Measurements from ENCODE around the gene AGPAT4.
"Not testable (repeated sequence)": the region's sequence is repeated elsewhere in the genome, so short reads cannot be mapped to it uniquely, and the experiment has no call there.

The AGPAT4 gene

GRCh38 chr6:161225681-161226008 is 48.2 kb downstream of the AGPAT4 start:
- no peak overlapping the region for H3K27ac ChIP-seq (ENCODE audit: low read length)
- H3K4me3 ChIP-seq (ENCODE audit: low read length) = no peak overlapping the region
- H3K27me3 ChIP-seq (ENCODE audit: insufficient read depth, low read length) = no peaks in the 10 kb centered on the region
- H3K4me1 ChIP-seq (ENCODE audit: insufficient read depth, low read length) = peaks cover 12% of the 10 kb centered on the region; the same call in 1 of the 2 replicates
- H3K36me3 ChIP-seq (ENCODE audit: insufficient read depth, low read depth, low read length) = peaks cover 48% of the 10 kb centered on the region
- H3K9me3 ChIP-seq (ENCODE audit: insufficient read depth, low read depth, low read length) = no peaks in the 10 kb centered on the region
- no peak overlapping the region for H3K9ac ChIP-seq (ENCODE audit: low read depth, low read length)

GRCh38 chr6:161224951-161225680 is 48.7 kb downstream of the AGPAT4 start:
- peaks cover 12% of the 10 kb centered on the region; the same call in 1 of the 2 replicates for H3K4me1 ChIP-seq (ENCODE audit: insufficient read depth, low read length)
- H3K27ac ChIP-seq (ENCODE audit: low read length); H3K9ac ChIP-seq (ENCODE audit: low read depth, low read length); H3K4me3 ChIP-seq (ENCODE audit: low read length); H3K27me3 ChIP-seq (ENCODE audit: insufficient read depth, low read length); H3K9me3 ChIP-seq (ENCODE audit: insufficient read depth, low read depth, low read length): not testable (repeated sequence)
- H3K36me3 ChIP-seq (ENCODE audit: insufficient read depth, low read depth, low read length) = peaks cover 43% of the 10 kb centered on the region

DNA sequence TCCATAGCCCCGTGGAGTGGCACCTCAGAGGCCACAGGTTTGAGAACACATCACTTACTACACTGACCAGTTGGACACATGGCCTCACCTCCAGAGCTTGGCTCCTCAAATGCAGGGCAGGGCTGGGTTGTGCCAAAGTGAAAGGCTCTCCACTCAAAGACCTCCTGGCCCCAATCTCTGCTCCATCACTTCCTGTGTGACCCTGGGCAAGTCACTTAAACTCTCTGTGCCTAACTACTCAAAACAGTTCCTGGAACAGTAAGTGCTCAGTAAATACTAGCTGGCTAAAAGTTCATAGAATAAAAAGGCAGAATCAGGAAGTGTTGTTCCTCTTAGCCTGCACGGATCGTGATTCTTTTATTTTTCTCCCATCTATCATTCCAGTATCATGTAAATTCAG is 50.2 kb downstream of the AGPAT4 start:
- Histone ChIP-seq H3K9me3 (ENCODE audit: insufficient read depth, low read depth, low read length) (no peaks in the 10 kb centered on the region), H3K27ac (ENCODE audit: low read length) (no peak overlapping the region), H3K27me3 (ENCODE audit: insufficient read depth, low read length) (no peaks in the 10 kb centered on the region), H3K4me3 (ENCODE audit: low read length) (no peak overlapping the region), H3K4me1 (ENCODE audit: insufficient read depth, low read length) (peaks cover under 1% of the 10 kb centered on the region; the same call in 1 of the 2 replicates), H3K9ac (ENCODE audit: low read depth, low read length) (no peak overlapping the region), H3K36me3 (ENCODE audit: insufficient read depth, low read depth, low read length) (peaks cover 35% of the 10 kb centered on the region)

- Histone ChIP-seq H3K9ac (ENCODE audit: low read depth, low read length) (no peak overlapping the region), H3K27ac (ENCODE audit: low read length) (no peak overlapping the region), H3K36me3 (ENCODE audit: insufficient read depth, low read depth, low read length) (peaks cover 33% of the 10 kb centered on the region), H3K27me3 (ENCODE audit: insufficient read depth, low read length) (no peaks in the 10 kb centered on the region), H3K4me3 (ENCODE audit: low read length) (no peak overlapping the region), H3K9me3 (ENCODE audit: insufficient read depth, low read depth, low read length) (no peaks in the 10 kb centered on the region), H3K4me1 (ENCODE audit: insufficient read depth, low read length) (no peaks in the 10 kb centered on the region)
Observed at GRCh38 chr6:161222706-161223234, 51.1 kb downstream of the AGPAT4 start.

- Histone ChIP-seq H3K36me3 (ENCODE audit: insufficient read depth, low read depth, low read length) (peaks cover 39% of the 10 kb centered on the region), H3K4me3 (ENCODE audit: low read length) (no peak overlapping the region), H3K27me3 (ENCODE audit: insufficient read depth, low read length) (no peaks in the 10 kb centered on the region), H3K9me3 (ENCODE audit: insufficient read depth, low read depth, low read length) (peaks cover 6% of the 10 kb centered on the region; the same call in 1 of the 2 replicates), H3K4me1 (ENCODE audit: insufficient read depth, low read length) (no peaks in the 10 kb centered on the region), H3K9ac (ENCODE audit: low read depth, low read length) (no peak overlapping the region), H3K27ac (ENCODE audit: low read length) (no peak overlapping the region)
Observed at GRCh38 chr6:161220346-161220745, 53.5 kb downstream of the AGPAT4 start.

GRCh38 chr6:161219680-161220079 is 54.2 kb downstream of the AGPAT4 start:
- Histone ChIP-seq H3K4me1 (ENCODE audit: insufficient read depth, low read length) (no peaks in the 10 kb centered on the region), H3K4me3 (ENCODE audit: low read length) (no peak overlapping the region), H3K9ac (ENCODE audit: low read depth, low read length) (no peak overlapping the region), H3K36me3 (ENCODE audit: insufficient read depth, low read depth, low read length) (peaks cover 45% of the 10 kb centered on the region), H3K27ac (ENCODE audit: low read length) (no peak overlapping the region), H3K9me3 (ENCODE audit: insufficient read depth, low read depth, low read length) (peaks cover 13% of the 10 kb centered on the region; the same call in 1 of the 2 replicates), H3K27me3 (ENCODE audit: insufficient read depth, low read length) (no peaks in the 10 kb centered on the region)

DNA sequence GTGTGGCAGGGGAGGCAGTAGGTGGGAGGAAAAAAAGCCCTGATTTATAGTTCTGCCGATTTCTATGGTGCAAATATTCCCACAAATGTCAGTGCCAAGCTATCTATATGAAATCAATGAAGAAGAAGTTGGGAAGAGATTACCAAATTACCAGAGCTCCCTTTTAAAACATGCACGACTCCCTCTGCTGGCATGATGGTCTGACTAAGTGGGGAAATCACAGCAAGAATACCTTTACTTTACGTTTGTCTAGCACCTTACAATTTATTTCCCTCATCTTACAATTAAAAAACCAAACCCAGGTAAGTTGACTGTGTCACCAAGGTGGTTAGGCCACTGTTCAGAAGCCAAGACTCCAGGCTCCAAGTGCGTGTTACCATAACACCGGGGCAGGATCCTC is 55.6 kb downstream of the AGPAT4 start:
- Histone ChIP-seq H3K4me1 (ENCODE audit: insufficient read depth, low read length) (no peaks in the 10 kb centered on the region), H3K36me3 (ENCODE audit: insufficient read depth, low read depth, low read length) (peaks cover 40% of the 10 kb centered on the region), H3K9me3 (ENCODE audit: insufficient read depth, low read depth, low read length) (peaks cover 22% of the 10 kb centered on the region), H3K9ac (ENCODE audit: low read depth, low read length) (no peak overlapping the region), H3K27ac (ENCODE audit: low read length) (no peak overlapping the region), H3K4me3 (ENCODE audit: low read length) (no peak overlapping the region), H3K27me3 (ENCODE audit: insufficient read depth, low read length) (no peaks in the 10 kb centered on the region)

- peaks cover 43% of the 10 kb centered on the region for H3K36me3 ChIP-seq (ENCODE audit: insufficient read depth, low read depth, low read length)
- H3K9ac ChIP-seq (ENCODE audit: low read depth, low read length) = no peak overlapping the region
- no peak overlapping the region for H3K27ac ChIP-seq (ENCODE audit: low read length)
- H3K27me3 ChIP-seq (ENCODE audit: insufficient read depth, low read length) = no peaks in the 10 kb centered on the region
- H3K4me3 ChIP-seq (ENCODE audit: low read length) = no peak overlapping the region
- peaks cover 28% of the 10 kb centered on the region for H3K9me3 ChIP-seq (ENCODE audit: insufficient read depth, low read depth, low read length)
- no peaks in the 10 kb centered on the region for H3K4me1 ChIP-seq (ENCODE audit: insufficient read depth, low read length)
Observed at GRCh38 chr6:161217628-161218027, 56.2 kb downstream of the AGPAT4 start.

DNA sequence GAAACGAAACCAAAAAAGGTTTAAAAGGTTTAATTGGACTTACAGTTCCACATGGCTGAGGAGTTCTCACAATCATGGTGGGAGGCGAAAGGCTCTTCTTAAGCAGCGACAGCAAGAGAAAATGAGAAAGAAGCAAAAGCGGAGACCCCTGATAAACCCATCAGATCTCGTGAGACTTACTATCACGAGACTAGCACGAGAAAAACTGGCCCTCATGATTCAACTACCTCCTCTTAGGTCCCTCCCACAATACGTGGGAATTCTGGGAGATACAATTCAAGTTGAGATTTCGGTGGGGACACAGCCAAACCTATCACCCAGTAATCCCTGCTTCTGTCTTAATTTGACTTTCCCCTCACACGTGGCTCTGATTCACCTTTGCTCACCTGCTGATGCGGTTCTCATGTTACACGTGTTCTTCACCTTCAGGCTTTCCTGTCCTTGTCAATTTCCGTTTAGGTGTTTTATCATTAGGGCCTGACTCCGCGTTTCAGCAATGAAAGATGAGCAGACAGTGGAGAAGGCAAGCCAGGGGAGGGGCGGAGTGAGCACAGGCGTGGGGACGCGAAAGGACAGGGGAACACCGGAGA is 57.1 kb downstream of the AGPAT4 start:
- Histone ChIP-seq H3K36me3 (ENCODE audit: insufficient read depth, low read depth, low read length) (peaks cover 52% of the 10 kb centered on the region), H3K27me3 (ENCODE audit: insufficient read depth, low read length) (no peaks in the 10 kb centered on the region), H3K4me3 (ENCODE audit: low read length) (no peak overlapping the region), H3K27ac (ENCODE audit: low read length) (no peak overlapping the region), H3K4me1 (ENCODE audit: insufficient read depth, low read length) (no peaks in the 10 kb centered on the region), H3K9ac (ENCODE audit: low read depth, low read length) (no peak overlapping the region), H3K9me3 (ENCODE audit: insufficient read depth, low read depth, low read length) (peaks cover 37% of the 10 kb centered on the region)

- no peak overlapping the region for H3K9ac ChIP-seq (ENCODE audit: low read depth, low read length)
- no peaks in the 10 kb centered on the region for H3K27me3 ChIP-seq (ENCODE audit: insufficient read depth, low read length)
Observed at GRCh38 chr6:161215876-161216615, 57.8 kb downstream of the AGPAT4 start.

DNA sequence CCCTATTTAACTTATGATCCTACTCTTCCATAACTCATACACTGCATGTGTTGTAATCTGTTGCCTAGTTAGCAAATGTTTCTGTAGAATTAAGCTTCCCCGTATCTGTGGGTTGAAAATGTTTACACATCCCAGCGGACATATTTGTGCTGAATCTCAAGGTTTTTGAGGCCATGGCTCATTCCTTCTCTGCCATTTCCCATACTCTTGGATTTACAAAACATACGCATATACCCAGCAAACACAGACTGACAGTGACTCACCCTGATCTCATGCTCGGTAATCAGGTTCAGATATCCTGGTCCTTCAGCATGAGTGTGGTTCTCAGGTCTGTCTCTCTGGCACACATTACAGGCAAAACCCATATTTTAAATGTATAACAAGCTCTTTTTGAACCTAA is 58.7 kb downstream of the AGPAT4 start:
- Histone ChIP-seq H3K27ac (ENCODE audit: low read length) (no peak overlapping the region), H3K9me3 (ENCODE audit: insufficient read depth, low read depth, low read length) (peaks cover 46% of the 10 kb centered on the region), H3K9ac (ENCODE audit: low read depth, low read length) (no peak overlapping the region), H3K36me3 (ENCODE audit: insufficient read depth, low read depth, low read length) (peaks cover 46% of the 10 kb centered on the region), H3K4me1 (ENCODE audit: insufficient read depth, low read length) (no peaks in the 10 kb centered on the region), H3K4me3 (ENCODE audit: low read length) (no peak overlapping the region), H3K27me3 (ENCODE audit: insufficient read depth, low read length) (no peaks in the 10 kb centered on the region)

More at GRCh38 chr6:161215876-161216615, 57.8 kb downstream of the AGPAT4 start:
- Histone ChIP-seq H3K27ac (ENCODE audit: low read length) (no peak overlapping the region), H3K4me1 (ENCODE audit: insufficient read depth, low read length) (no peaks in the 10 kb centered on the region), H3K9me3 (ENCODE audit: insufficient read depth, low read depth, low read length) (peaks cover 40% of the 10 kb centered on the region), H3K36me3 (ENCODE audit: insufficient read depth, low read depth, low read length) (peaks cover 48% of the 10 kb centered on the region), H3K4me3 (ENCODE audit: low read length) (no peak overlapping the region)

Measured in iPS-20b (cell line).